OCI-LY1 (cell line): ENCODE measurements around the gene C15orf40.

Experiments
- EZH2 ChIP-seq: fragments of 200-600 bp; sonication (generic), shearing (Covaris generic); IDR thresholded peaks from 2 replicates; pipeline ENCODE4 v1.8.0; 2017; ENCODE audit warnings: borderline replicate concordance, mixed run types, mild to moderate bottlenecking, antibody characterized with exemption, low read length, moderate library complexity, mixed read lengths
- TF ChIP-seq, protein P1 (sequence below): fragments of 200-600 bp; sonication (generic), shearing (Covaris generic); IDR thresholded peaks from 2 replicates; pipeline ENCODE4 v1.5.1; 2017; ENCODE audit warnings: mild to moderate bottlenecking, antibody characterized with exemption, low read length, moderate library complexity, mixed read lengths

GRCh38 chr15:82944821-82945220 lies 66.6 kb downstream of the C15orf40 start:
- TF ChIP-seq, protein P1, sequence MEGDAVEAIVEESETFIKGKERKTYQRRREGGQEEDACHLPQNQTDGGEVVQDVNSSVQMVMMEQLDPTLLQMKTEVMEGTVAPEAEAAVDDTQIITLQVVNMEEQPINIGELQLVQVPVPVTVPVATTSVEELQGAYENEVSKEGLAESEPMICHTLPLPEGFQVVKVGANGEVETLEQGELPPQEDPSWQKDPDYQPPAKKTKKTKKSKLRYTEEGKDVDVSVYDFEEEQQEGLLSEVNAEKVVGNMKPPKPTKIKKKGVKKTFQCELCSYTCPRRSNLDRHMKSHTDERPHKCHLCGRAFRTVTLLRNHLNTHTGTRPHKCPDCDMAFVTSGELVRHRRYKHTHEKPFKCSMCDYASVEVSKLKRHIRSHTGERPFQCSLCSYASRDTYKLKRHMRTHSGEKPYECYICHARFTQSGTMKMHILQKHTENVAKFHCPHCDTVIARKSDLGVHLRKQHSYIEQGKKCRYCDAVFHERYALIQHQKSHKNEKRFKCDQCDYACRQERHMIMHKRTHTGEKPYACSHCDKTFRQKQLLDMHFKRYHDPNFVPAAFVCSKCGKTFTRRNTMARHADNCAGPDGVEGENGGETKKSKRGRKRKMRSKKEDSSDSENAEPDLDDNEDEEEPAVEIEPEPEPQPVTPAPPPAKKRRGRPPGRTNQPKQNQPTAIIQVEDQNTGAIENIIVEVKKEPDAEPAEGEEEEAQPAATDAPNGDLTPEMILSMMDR: no peak
- no peak for TF ChIP-seq EZH2
